A549 (cell line): ENCODE measurements around the gene EML2. TPM values are rescaled to one million over a fixed set of nuclear protein-coding genes. Genes with fewer than 3 reads are reported as not detected.

ENCODE experiments used
- ATAC-seq, 2 experiments: fragments of 200-7000 bp in 1 of 2; fragments of >200 bp in 1 of 2; cut with Nextera tagmentation in 1 of 2; cut with Tn5 transposase in 1 of 2; 3 replicates each; pipeline versions ENCODE4 v1.8.0 to v1.9.1; 2018 to 2020; ENCODE audit warnings: mild to moderate bottlenecking in 1 of 2, moderate library complexity in 1 of 2
- CTCF ChIA-PET: fragments of 300-600 bp; sonication (Branson Sonifier 250); formaldehyde crosslinking; extraction: SDS; loops from one replicate; lab custom pipeline; 2021; ENCODE audit warnings: antibody characterized with exemption, inconsistent platforms; lab: Yijun Ruan, JAX
- POLR2A ChIA-PET: fragments of 350-600 bp; formaldehyde crosslinking; extraction: SDS; loops from one replicate; lab custom pipeline; 2021; ENCODE audit warnings: antibody characterized with exemption, inconsistent platforms; lab: Yijun Ruan, JAX
- DNase-seq, 2 experiments: peaks; one replicate each; pipeline versions ENCODE4 v3.0.0 to v3.0.0-alpha.2; 2011 to 2016; ENCODE audit warnings: low read depth in 1 of 2, low spot score in 1 of 2
- FAIRE-seq: peaks from 2 replicates; lab custom pipeline; 2011; peaks lifted over from hg19 to GRCh38; lab: Jason Lieb, UNC
- H3K27ac ChIP-seq, 2 experiments: fragments of >200 bp; sonication (Bioruptor Twin); formaldehyde crosslinking; 3 replicates each; pipeline ENCODE4 v1.5.1; 2016 to 2017
- H3K4me1 ChIP-seq: fragments of >200 bp; sonication (Bioruptor Twin); formaldehyde crosslinking; 3 replicates; pipeline ENCODE4 v1.6.1; 2016
- H3K4me2 ChIP-seq: fragments of >200 bp; sonication (Bioruptor Twin); formaldehyde crosslinking; 3 replicates; pipeline ENCODE4 v1.6.1; 2016
- H3K4me3 ChIP-seq: fragments of >200 bp; sonication (Bioruptor Twin); formaldehyde crosslinking; 3 replicates; pipeline ENCODE4 v1.5.1; 2016
- H3K9me3 ChIP-seq: fragments of >200 bp; sonication (Bioruptor Twin); formaldehyde crosslinking; 3 replicates; pipeline ENCODE4 v1.6.1; 2016
- CBX2 ChIP-seq: fragments of 200-600 bp; sonication (generic); IDR thresholded peaks from 2 replicates; pipeline ENCODE4 v1.6.1; 2016; ENCODE audit warnings: low read depth, mild to moderate bottlenecking, borderline replicate concordance
- CEBPB ChIP-seq, 2 experiments: fragments of >200 bp in 1 of 2; sonication (Bioruptor Twin) in 1 of 2; formaldehyde crosslinking in 1 of 2; IDR thresholded peaks; 2 replicates each; pipeline ENCODE4 v1.6.1; 2012 to 2016
- CHD2 ChIP-seq: fragments of 150-350 bp; IDR thresholded peaks from 2 replicates; pipeline ENCODE4 v1.6.1; 2014; ENCODE audit warnings: low read length; ENCODE audit not compliant: partially characterized antibody
- CHD4 ChIP-seq: fragments of 200-600 bp; sonication (generic); IDR thresholded peaks from 2 replicates; pipeline ENCODE4 v1.6.1; 2016; ENCODE audit warnings: antibody characterized with exemption, mild to moderate bottlenecking, borderline replicate concordance
- EP300 ChIP-seq, 2 experiments: fragments of >200 bp; sonication (Bioruptor Twin); formaldehyde crosslinking; IDR thresholded peaks; 2 replicates in 1 of 2; 3 replicates in 1 of 2; pipeline ENCODE4 v1.6.1; 2016 to 2017
- FOSB ChIP-seq: fragments of 250-450 bp; sonication (Bioruptor Pico); IDR thresholded peaks from 2 replicates; pipeline ENCODE4 v1.5.0; 2020; ENCODE audit warnings: mild to moderate bottlenecking, moderate library complexity
- FOSL2 ChIP-seq, 2 experiments: fragments of 450-650 bp in 1 of 2; fragments of >200 bp in 1 of 2; sonication (Bioruptor Twin) in 1 of 2; formaldehyde crosslinking; IDR thresholded peaks; 2 replicates each; pipeline versions ENCODE4 v1.5.0 to v1.6.1; 2016 to 2020; ENCODE audit warnings: mild to moderate bottlenecking in 1 of 2, moderate library complexity in 1 of 2
- FOXS1 ChIP-seq: fragments of 250-450 bp; sonication (Bioruptor Pico); IDR thresholded peaks from 2 replicates; pipeline ENCODE4 v1.5.0; 2020; ENCODE audit warnings: mild to moderate bottlenecking, moderate library complexity
- GATA3 ChIP-seq: IDR thresholded peaks from 2 replicates; pipeline ENCODE4 v1.6.1; 2012; ENCODE audit warnings: borderline replicate concordance
- HEYL ChIP-seq: fragments of 250-450 bp; sonication (Bioruptor Pico); IDR thresholded peaks from 2 replicates; pipeline ENCODE4 v1.8.0; 2021; ENCODE audit warnings: mild to moderate bottlenecking, moderate library complexity
- HOXB13 ChIP-seq: fragments of 250-450 bp; sonication (Bioruptor Pico); IDR thresholded peaks from 2 replicates; pipeline ENCODE4 v1.5.0; 2020; ENCODE audit warnings: low read depth, mild to moderate bottlenecking, moderate library complexity
- HOXB5 ChIP-seq: fragments of 250-450 bp; sonication (Bioruptor Pico); IDR thresholded peaks from 2 replicates; pipeline ENCODE4 v1.5.0; 2020; ENCODE audit warnings: mild to moderate bottlenecking, moderate library complexity
- JUN ChIP-seq, 2 experiments: fragments of >200 bp; sonication (Bioruptor Twin); formaldehyde crosslinking; IDR thresholded peaks; 2 replicates in 1 of 2; 3 replicates in 1 of 2; pipeline ENCODE4 v1.6.1; 2016 to 2017
- KDM5A ChIP-seq: fragments of 200-600 bp; sonication (generic); IDR thresholded peaks from 2 replicates; pipeline ENCODE4 v1.6.1; 2016; ENCODE audit warnings: antibody characterized with exemption, mild to moderate bottlenecking
- MAFK ChIP-seq: fragments of 450-650 bp; IDR thresholded peaks from 2 replicates; pipeline ENCODE4 v1.6.1; 2014; ENCODE audit not compliant: partially characterized antibody
- MAZ ChIP-seq: fragments of 150-350 bp; IDR thresholded peaks from 2 replicates; pipeline ENCODE4 v1.6.1; 2014; ENCODE audit warnings: antibody characterized with exemption, low read depth, low read length, borderline replicate concordance
- MYC ChIP-seq: IDR thresholded peaks from 2 replicates; pipeline ENCODE4 v1.6.1; 2012; ENCODE audit warnings: mild to moderate bottlenecking, inconsistent platforms, low read length, improper control_type of control experiment, borderline replicate concordance
- NFE2L2 ChIP-seq: fragments of 150-350 bp; conservative IDR thresholded peaks from 2 replicates; pipeline ENCODE4 v1.6.1; 2014; ENCODE audit warnings: low read length
- NPAS2 ChIP-seq: fragments of 250-450 bp; sonication (Bioruptor Pico); IDR thresholded peaks from 2 replicates; pipeline ENCODE4 v1.8.0; 2022; ENCODE audit warnings: mild to moderate bottlenecking, moderate library complexity, borderline replicate concordance
- NR3C1 ChIP-seq: fragments of >200 bp; sonication (Bioruptor Twin); formaldehyde crosslinking; IDR thresholded peaks from 3 replicates; pipeline ENCODE4 v1.6.1; 2017
- POLR2A ChIP-seq: IDR thresholded peaks from 2 replicates; pipeline ENCODE4 v1.6.1; 2012; ENCODE audit warnings: mild to moderate bottlenecking, low read length
- RARB ChIP-seq: fragments of 250-450 bp; sonication (Bioruptor Pico); IDR thresholded peaks from 2 replicates; pipeline ENCODE4 v1.8.0; 2021; ENCODE audit warnings: mild to moderate bottlenecking, moderate library complexity
- RCOR1 ChIP-seq: fragments of 150-350 bp; IDR thresholded peaks from 2 replicates; pipeline ENCODE4 v1.6.1; 2014; ENCODE audit warnings: antibody characterized with exemption, low read length, low read depth
- SMC3 ChIP-seq: fragments of >200 bp; sonication (Bioruptor Twin); formaldehyde crosslinking; IDR thresholded peaks from 3 replicates; pipeline ENCODE4 v1.6.1; 2018; ENCODE audit warnings: inconsistent platforms
- SREBF2 ChIP-seq: fragments of 450-650 bp; IDR thresholded peaks from 2 replicates; pipeline ENCODE4 v1.6.1; 2014; ENCODE audit warnings: mild to moderate bottlenecking, moderate library complexity
- TFCP2L1 ChIP-seq: fragments of 250-450 bp; sonication (Bioruptor Pico); IDR thresholded peaks from 2 replicates; pipeline ENCODE4 v1.5.0; 2021; ENCODE audit warnings: mild to moderate bottlenecking
- ZC3H11A ChIP-seq: fragments of 450-650 bp; IDR thresholded peaks from 2 replicates; pipeline ENCODE4 v1.6.1; 2014; ENCODE audit warnings: antibody characterized with exemption, mild to moderate bottlenecking
- ZFP36 ChIP-seq: fragments of 450-650 bp; IDR thresholded peaks from 2 replicates; pipeline ENCODE4 v1.6.1; 2014; ENCODE audit warnings: borderline replicate concordance; ENCODE audit not compliant: partially characterized antibody
- WGBS: methylation state at CpG from one replicate; pipeline ENCODE4 v1.1.6; 2017; ENCODE audit errors: missing lambda C conversion rate; 5-methylcytosine and 5-hydroxymethylcytosine counted together
- polyA plus RNA-seq, 4 experiments: library from polyadenylated mRNA; depleted of rRNA in 3 of 4; stranded (reverse); fragments of >200 nt; fragmentation: RNase III in 1 of 4; extraction: RNeasy Plus Mini Kit Qiagen cat#74134 plus additional on column Dnase treatment in 1 of 4; gene quantifications; 2 replicates in 3 of 4; 3 replicates in 1 of 4; pipeline ENCODE4 v1.2.3, GENCODE V29; 2011 to 2017
- TF ChIP-seq, protein P1 (sequence below): fragments of >200 bp; sonication (Bioruptor Twin); formaldehyde crosslinking; IDR thresholded peaks from 3 replicates; pipeline ENCODE4 v1.6.1; 2016
- TF ChIP-seq, protein P2 (sequence below): fragments of 200-600 bp; sonication (generic); IDR thresholded peaks from 2 replicates; pipeline ENCODE4 v1.6.1; 2016; ENCODE audit warnings: antibody characterized with exemption, mild to moderate bottlenecking, moderate library complexity
- TF ChIP-seq, protein P3 (sequence below): fragments of 250-450 bp; sonication (Bioruptor Pico); IDR thresholded peaks from 2 replicates; pipeline ENCODE4 v1.5.0; 2021; ENCODE audit warnings: mild to moderate bottlenecking, moderate library complexity, borderline replicate concordance
- TF ChIP-seq, protein P4 (sequence below): fragments of >200 bp; sonication (Bioruptor Twin); formaldehyde crosslinking; IDR thresholded peaks from 2 replicates; pipeline ENCODE4 v1.6.1; 2016
- TF ChIP-seq, protein P5 (sequence below): fragments of >200 bp; sonication (Bioruptor Twin); formaldehyde crosslinking; IDR thresholded peaks from 3 replicates; pipeline ENCODE4 v1.5.1; 2016

The EML2 gene
- polyA plus RNA-seq, 2 of the 4 experiments (the other 2 are of a cell fraction) = 22.7 to 25.9 TPM

DNA sequence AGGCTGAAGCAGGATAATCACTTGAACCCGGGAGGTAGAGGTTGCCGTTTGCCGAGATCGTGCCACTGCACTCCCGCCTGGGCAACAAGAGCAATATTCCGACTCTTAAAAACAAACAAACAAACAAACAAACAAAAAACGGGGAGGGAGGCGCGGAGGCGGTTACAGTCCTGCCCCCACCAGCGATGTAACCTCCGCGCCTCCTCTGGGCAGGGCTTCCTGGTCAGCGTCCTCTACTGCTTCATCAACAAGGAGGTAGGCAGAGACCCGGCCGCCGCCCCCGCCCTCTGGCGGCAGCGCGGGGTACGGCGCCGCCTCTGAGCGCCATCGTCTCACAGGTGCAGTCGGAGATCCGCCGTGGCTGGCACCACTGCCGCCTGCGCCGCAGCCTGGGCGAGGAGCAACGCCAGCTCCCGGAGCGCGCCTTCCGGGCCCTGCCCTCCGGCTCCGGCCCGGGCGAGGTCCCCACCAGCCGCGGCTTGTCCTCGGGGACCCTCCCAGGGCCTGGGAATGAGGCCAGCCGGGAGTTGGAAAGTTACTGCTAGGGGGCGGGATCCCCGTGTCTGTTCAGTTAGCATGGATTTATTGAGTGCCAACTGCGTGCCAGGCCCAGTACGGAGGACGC lies 42.3 kb upstream of the EML2 start:
- Histone ChIP-seq H3K27ac (peak overlapping the region; percentile 67 to 87), H3K9me3 (no peaks in the 10 kb centered on the region), H3K4me1 (peaks cover 12% of the 10 kb centered on the region), H3K4me2 (peak overlapping the region; percentile 65), H3K4me3 (peak overlapping the region; percentile 38)
- CTCF ChIA-PET = interaction anchor here (0.6 to 10.9 kb wide), 36 partner anchors 11 to 706 kb away, joined by 3 to 159 read pairs (median 4); partner anchors contain the start of genes EML2, GIPR, QPCTL and SIX5
- ATAC-seq (peak; percentile 84 to 86), FAIRE-seq (peak; percentile 68), DNase-seq (peak; percentile 92 to 93)
- 2% methylated on average over 32 of the region's 51 CpGs for WGBS
- POLR2A ChIA-PET = interaction anchor here (1.7 to 4.3 kb wide), 2 partner anchors 10 to 87 kb away, joined by 4 to 30 read pairs; partner anchors contain the start of genes QPCTL, SIX5 and SNRPD2
- TF ChIP-seq JUN (IDR thresholded peaks at IDR 0.05) = peak; percentile 24 to 59; a peak in 1 of 5 replicates
- TF ChIP-seq, protein P1, sequence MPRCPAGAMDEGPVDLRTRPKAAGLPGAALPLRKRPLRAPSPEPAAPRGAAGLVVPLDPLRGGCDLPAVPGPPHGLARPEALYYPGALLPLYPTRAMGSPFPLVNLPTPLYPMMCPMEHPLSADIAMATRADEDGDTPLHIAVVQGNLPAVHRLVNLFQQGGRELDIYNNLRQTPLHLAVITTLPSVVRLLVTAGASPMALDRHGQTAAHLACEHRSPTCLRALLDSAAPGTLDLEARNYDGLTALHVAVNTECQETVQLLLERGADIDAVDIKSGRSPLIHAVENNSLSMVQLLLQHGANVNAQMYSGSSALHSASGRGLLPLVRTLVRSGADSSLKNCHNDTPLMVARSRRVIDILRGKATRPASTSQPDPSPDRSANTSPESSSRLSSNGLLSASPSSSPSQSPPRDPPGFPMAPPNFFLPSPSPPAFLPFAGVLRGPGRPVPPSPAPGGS = 0 out of 3 replicates have a peak, but pooled peaks have one; percentile 11
- TF ChIP-seq KDM5A = no peak
- TF ChIP-seq HOXB5 (CRISPR knock-in tag) = peak; percentile 69; the same call in 1 of the 2 replicates
- no peak for TF ChIP-seq FOXS1
- no peak for TF ChIP-seq FOSL2 (IDR thresholded peaks at IDR 0.05)
- TF ChIP-seq FOSL2 (CRISPR knock-in tag; IDR thresholded peaks at IDR 0.05) = no peak
- TF ChIP-seq, protein P2, sequence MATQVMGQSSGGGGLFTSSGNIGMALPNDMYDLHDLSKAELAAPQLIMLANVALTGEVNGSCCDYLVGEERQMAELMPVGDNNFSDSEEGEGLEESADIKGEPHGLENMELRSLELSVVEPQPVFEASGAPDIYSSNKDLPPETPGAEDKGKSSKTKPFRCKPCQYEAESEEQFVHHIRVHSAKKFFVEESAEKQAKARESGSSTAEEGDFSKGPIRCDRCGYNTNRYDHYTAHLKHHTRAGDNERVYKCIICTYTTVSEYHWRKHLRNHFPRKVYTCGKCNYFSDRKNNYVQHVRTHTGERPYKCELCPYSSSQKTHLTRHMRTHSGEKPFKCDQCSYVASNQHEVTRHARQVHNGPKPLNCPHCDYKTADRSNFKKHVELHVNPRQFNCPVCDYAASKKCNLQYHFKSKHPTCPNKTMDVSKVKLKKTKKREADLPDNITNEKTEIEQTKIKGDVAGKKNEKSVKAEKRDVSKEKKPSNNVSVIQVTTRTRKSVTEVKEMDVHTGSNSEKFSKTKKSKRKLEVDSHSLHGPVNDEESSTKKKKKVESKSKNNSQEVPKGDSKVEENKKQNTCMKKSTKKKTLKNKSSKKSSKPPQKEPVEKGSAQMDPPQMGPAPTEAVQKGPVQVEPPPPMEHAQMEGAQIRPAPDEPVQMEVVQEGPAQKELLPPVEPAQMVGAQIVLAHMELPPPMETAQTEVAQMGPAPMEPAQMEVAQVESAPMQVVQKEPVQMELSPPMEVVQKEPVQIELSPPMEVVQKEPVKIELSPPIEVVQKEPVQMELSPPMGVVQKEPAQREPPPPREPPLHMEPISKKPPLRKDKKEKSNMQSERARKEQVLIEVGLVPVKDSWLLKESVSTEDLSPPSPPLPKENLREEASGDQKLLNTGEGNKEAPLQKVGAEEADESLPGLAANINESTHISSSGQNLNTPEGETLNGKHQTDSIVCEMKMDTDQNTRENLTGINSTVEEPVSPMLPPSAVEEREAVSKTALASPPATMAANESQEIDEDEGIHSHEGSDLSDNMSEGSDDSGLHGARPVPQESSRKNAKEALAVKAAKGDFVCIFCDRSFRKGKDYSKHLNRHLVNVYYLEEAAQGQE = no peak
- TF ChIP-seq, protein P3, sequence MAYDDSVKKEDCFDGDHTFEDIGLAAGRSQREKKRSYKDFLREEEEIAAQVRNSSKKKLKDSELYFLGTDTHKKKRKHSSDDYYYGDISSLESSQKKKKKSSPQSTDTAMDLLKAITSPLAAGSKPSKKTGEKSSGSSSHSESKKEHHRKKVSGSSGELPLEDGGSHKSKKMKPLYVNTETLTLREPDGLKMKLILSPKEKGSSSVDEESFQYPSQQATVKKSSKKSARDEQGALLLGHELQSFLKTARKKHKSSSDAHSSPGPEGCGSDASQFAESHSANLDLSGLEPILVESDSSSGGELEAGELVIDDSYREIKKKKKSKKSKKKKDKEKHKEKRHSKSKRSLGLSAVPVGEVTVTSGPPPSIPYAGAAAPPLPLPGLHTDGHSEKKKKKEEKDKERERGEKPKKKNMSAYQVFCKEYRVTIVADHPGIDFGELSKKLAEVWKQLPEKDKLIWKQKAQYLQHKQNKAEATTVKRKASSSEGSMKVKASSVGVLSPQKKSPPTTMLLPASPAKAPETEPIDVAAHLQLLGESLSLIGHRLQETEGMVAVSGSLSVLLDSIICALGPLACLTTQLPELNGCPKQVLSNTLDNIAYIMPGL = no peak
- TF ChIP-seq CBX2 = no peak
- TF ChIP-seq RARB = no peak
- no peak for TF ChIP-seq FOSB
- TF ChIP-seq, protein P4, sequence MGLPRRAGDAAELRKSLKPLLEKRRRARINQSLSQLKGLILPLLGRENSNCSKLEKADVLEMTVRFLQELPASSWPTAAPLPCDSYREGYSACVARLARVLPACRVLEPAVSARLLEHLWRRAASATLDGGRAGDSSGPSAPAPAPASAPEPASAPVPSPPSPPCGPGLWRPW = no peak
- TF ChIP-seq GATA3 = 0 out of 2 replicates have a peak, but pooled peaks have one; percentile 40
- peak; percentile 94 for TF ChIP-seq SMC3
- TF ChIP-seq CHD4 = no peak
- no peak for TF ChIP-seq ZC3H11A
- TF ChIP-seq NFE2L2 = no peak
- no peak for TF ChIP-seq MYC
- TF ChIP-seq NR3C1 = no peak
- TF ChIP-seq MAFK = no peak
- 0 out of 2 replicates have a peak, but pooled peaks have one; percentile 53 for TF ChIP-seq HOXB13 (CRISPR knock-in tag)
- no peak for TF ChIP-seq TFCP2L1
- no peak for TF ChIP-seq RCOR1
- no peak for TF ChIP-seq HEYL (CRISPR knock-in tag)
- TF ChIP-seq POLR2A = no peak; the same call in 1 of the 2 replicates
- TF ChIP-seq, protein P5, sequence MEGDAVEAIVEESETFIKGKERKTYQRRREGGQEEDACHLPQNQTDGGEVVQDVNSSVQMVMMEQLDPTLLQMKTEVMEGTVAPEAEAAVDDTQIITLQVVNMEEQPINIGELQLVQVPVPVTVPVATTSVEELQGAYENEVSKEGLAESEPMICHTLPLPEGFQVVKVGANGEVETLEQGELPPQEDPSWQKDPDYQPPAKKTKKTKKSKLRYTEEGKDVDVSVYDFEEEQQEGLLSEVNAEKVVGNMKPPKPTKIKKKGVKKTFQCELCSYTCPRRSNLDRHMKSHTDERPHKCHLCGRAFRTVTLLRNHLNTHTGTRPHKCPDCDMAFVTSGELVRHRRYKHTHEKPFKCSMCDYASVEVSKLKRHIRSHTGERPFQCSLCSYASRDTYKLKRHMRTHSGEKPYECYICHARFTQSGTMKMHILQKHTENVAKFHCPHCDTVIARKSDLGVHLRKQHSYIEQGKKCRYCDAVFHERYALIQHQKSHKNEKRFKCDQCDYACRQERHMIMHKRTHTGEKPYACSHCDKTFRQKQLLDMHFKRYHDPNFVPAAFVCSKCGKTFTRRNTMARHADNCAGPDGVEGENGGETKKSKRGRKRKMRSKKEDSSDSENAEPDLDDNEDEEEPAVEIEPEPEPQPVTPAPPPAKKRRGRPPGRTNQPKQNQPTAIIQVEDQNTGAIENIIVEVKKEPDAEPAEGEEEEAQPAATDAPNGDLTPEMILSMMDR = peak; percentile 98
- no peak for TF ChIP-seq CHD2
- no peak for TF ChIP-seq NPAS2 (CRISPR knock-in tag)
- TF ChIP-seq EP300 (IDR thresholded peaks at IDR 0.05) = no peak
- no peak for TF ChIP-seq ZFP36
- TF ChIP-seq SREBF2 = no peak
- no peak for TF ChIP-seq CEBPB (IDR thresholded peaks at IDR 0.05)
- TF ChIP-seq MAZ = 0 out of 2 replicates have a peak, but pooled peaks have one; percentile 48
